Measurements from ENCODE around the gene SOAT1.

The SOAT1 gene

GRCh38 chr1:179302070-179302469 is 8.5 kb downstream of the SOAT1 start:
- H3K4me3 ChIP-seq (ENCODE audit: insufficient read depth, low read depth, low read length): no peak overlapping the region
- H3K36me3 ChIP-seq (ENCODE audit: control insufficient read depth, insufficient read depth, low read length): no peaks in the 10 kb centered on the region
- WGBS, 2 experiments: 80 to 85% methylated on average over 3 of the region's 3 CpGs
- no peak overlapping the region for H3K27ac ChIP-seq (ENCODE audit: insufficient read depth, low read depth, low read length, poor library complexity, severe bottlenecking)
- H3K4me1 ChIP-seq (ENCODE audit: control insufficient read depth, insufficient read depth, low read length): no peaks in the 10 kb centered on the region
- no peaks in the 10 kb centered on the region for H3K9me3 ChIP-seq (ENCODE audit: control insufficient read depth, low read length)
- no peaks in the 10 kb centered on the region for H3K27me3 ChIP-seq (ENCODE audit: control insufficient read depth, insufficient read depth, low read length, poor library complexity, severe bottlenecking)

GRCh38 chr1:179303200-179303785 is 9.7 kb downstream of the SOAT1 start:
- 90 to 98% methylated on average over 3 of the region's 3 CpGs for WGBS, 2 experiments
- no peaks in the 10 kb centered on the region for H3K36me3 ChIP-seq (ENCODE audit: control insufficient read depth, insufficient read depth, low read length)

GRCh38 chr1:179305450-179305849 is 11.9 kb downstream of the SOAT1 start:
- Histone ChIP-seq H3K9me3 (ENCODE audit: control insufficient read depth, low read length) (no peaks in the 10 kb centered on the region), H3K27ac (ENCODE audit: insufficient read depth, low read depth, low read length, poor library complexity, severe bottlenecking) (no peak overlapping the region), H3K27me3 (ENCODE audit: control insufficient read depth, insufficient read depth, low read length, poor library complexity, severe bottlenecking) (no peaks in the 10 kb centered on the region), H3K4me1 (ENCODE audit: control insufficient read depth, insufficient read depth, low read length) (no peaks in the 10 kb centered on the region), H3K36me3 (ENCODE audit: control insufficient read depth, insufficient read depth, low read length) (no peaks in the 10 kb centered on the region), H3K4me3 (ENCODE audit: insufficient read depth, low read depth, low read length) (no peak overlapping the region)
- 88 to 93% methylated on average over 1 of the region's 1 CpG for WGBS, 2 experiments

More at GRCh38 chr1:179303200-179303785, 9.7 kb downstream of the SOAT1 start:
- no peak overlapping the region for H3K4me3 ChIP-seq (ENCODE audit: insufficient read depth, low read depth, low read length)
- H3K27me3 ChIP-seq (ENCODE audit: control insufficient read depth, insufficient read depth, low read length, poor library complexity, severe bottlenecking): no peaks in the 10 kb centered on the region
- H3K27ac ChIP-seq (ENCODE audit: insufficient read depth, low read depth, low read length, poor library complexity, severe bottlenecking): no peak overlapping the region
- no peaks in the 10 kb centered on the region for H3K4me1 ChIP-seq (ENCODE audit: control insufficient read depth, insufficient read depth, low read length)
- no peaks in the 10 kb centered on the region for H3K9me3 ChIP-seq (ENCODE audit: control insufficient read depth, low read length)

GRCh38 chr1:179310291-179310690 is 16.7 kb downstream of the SOAT1 start:
- 95 to 96% methylated on average over 2 of the region's 3 CpGs for WGBS, 2 experiments
- Histone ChIP-seq H3K27ac (ENCODE audit: insufficient read depth, low read depth, low read length, poor library complexity, severe bottlenecking) (no peak overlapping the region), H3K9me3 (ENCODE audit: control insufficient read depth, low read length) (no peaks in the 10 kb centered on the region), H3K4me1 (ENCODE audit: control insufficient read depth, insufficient read depth, low read length) (no peaks in the 10 kb centered on the region), H3K36me3 (ENCODE audit: control insufficient read depth, insufficient read depth, low read length) (no peaks in the 10 kb centered on the region), H3K27me3 (ENCODE audit: control insufficient read depth, insufficient read depth, low read length, poor library complexity, severe bottlenecking) (no peaks in the 10 kb centered on the region), H3K4me3 (ENCODE audit: insufficient read depth, low read depth, low read length) (no peak overlapping the region)

GRCh38 chr1:179310721-179311120 is 17.1 kb downstream of the SOAT1 start:
- H3K4me1 ChIP-seq (ENCODE audit: control insufficient read depth, insufficient read depth, low read length): no peaks in the 10 kb centered on the region
- 94 to 98% methylated on average over 3 of the region's 3 CpGs for WGBS, 2 experiments
- no peaks in the 10 kb centered on the region for H3K9me3 ChIP-seq (ENCODE audit: control insufficient read depth, low read length)
- H3K27ac ChIP-seq (ENCODE audit: insufficient read depth, low read depth, low read length, poor library complexity, severe bottlenecking): no peak overlapping the region
- H3K27me3 ChIP-seq (ENCODE audit: control insufficient read depth, insufficient read depth, low read length, poor library complexity, severe bottlenecking): no peaks in the 10 kb centered on the region
- H3K4me3 ChIP-seq (ENCODE audit: insufficient read depth, low read depth, low read length): no peak overlapping the region
- H3K36me3 ChIP-seq (ENCODE audit: control insufficient read depth, insufficient read depth, low read length): no peaks in the 10 kb centered on the region

GRCh38 chr1:179311149-179311700 is 17.6 kb downstream of the SOAT1 start:
- Histone ChIP-seq H3K27ac (ENCODE audit: insufficient read depth, low read depth, low read length, poor library complexity, severe bottlenecking) (no peak overlapping the region), H3K9me3 (ENCODE audit: control insufficient read depth, low read length) (no peaks in the 10 kb centered on the region), H3K4me3 (ENCODE audit: insufficient read depth, low read depth, low read length) (no peak overlapping the region), H3K27me3 (ENCODE audit: control insufficient read depth, insufficient read depth, low read length, poor library complexity, severe bottlenecking) (no peaks in the 10 kb centered on the region), H3K4me1 (ENCODE audit: control insufficient read depth, insufficient read depth, low read length) (no peaks in the 10 kb centered on the region), H3K36me3 (ENCODE audit: control insufficient read depth, insufficient read depth, low read length) (no peaks in the 10 kb centered on the region)
- WGBS, 2 experiments: 89 to 95% methylated on average over 4 of the region's 5 CpGs

- H3K36me3 ChIP-seq (ENCODE audit: control insufficient read depth, insufficient read depth, low read length): no peaks in the 10 kb centered on the region
- no peaks in the 10 kb centered on the region for H3K9me3 ChIP-seq (ENCODE audit: control insufficient read depth, low read length)
- H3K27ac ChIP-seq (ENCODE audit: insufficient read depth, low read depth, low read length, poor library complexity, severe bottlenecking): no peak overlapping the region
- H3K4me1 ChIP-seq (ENCODE audit: control insufficient read depth, insufficient read depth, low read length): no peaks in the 10 kb centered on the region
- H3K27me3 ChIP-seq (ENCODE audit: control insufficient read depth, insufficient read depth, low read length, poor library complexity, severe bottlenecking): no peaks in the 10 kb centered on the region
- H3K4me3 ChIP-seq (ENCODE audit: insufficient read depth, low read depth, low read length): no peak overlapping the region
- WGBS, 2 experiments: 96 to 100% methylated on average over 6 of the region's 6 CpGs
These were observed 19.4 kb downstream of the SOAT1 start for GRCh38 chr1:179313004-179313403.

GRCh38 chr1:179314928-179315327 is 21.3 kb downstream of the SOAT1 start:
- Histone ChIP-seq H3K36me3 (ENCODE audit: control insufficient read depth, insufficient read depth, low read length) (no peaks in the 10 kb centered on the region), H3K4me1 (ENCODE audit: control insufficient read depth, insufficient read depth, low read length) (no peaks in the 10 kb centered on the region), H3K4me3 (ENCODE audit: insufficient read depth, low read depth, low read length) (no peak overlapping the region), H3K27me3 (ENCODE audit: control insufficient read depth, insufficient read depth, low read length, poor library complexity, severe bottlenecking) (no peaks in the 10 kb centered on the region), H3K9me3 (ENCODE audit: control insufficient read depth, low read length) (no peaks in the 10 kb centered on the region), H3K27ac (ENCODE audit: insufficient read depth, low read depth, low read length, poor library complexity, severe bottlenecking) (no peak overlapping the region)
- WGBS, 2 experiments: 93 to 97% methylated on average over 3 of the region's 3 CpGs

GRCh38 chr1:179318491-179318890 is 24.9 kb downstream of the SOAT1 start:
- H3K27ac ChIP-seq (ENCODE audit: insufficient read depth, low read depth, low read length, poor library complexity, severe bottlenecking): no peak overlapping the region
- no peaks in the 10 kb centered on the region for H3K36me3 ChIP-seq (ENCODE audit: control insufficient read depth, insufficient read depth, low read length)
- WGBS, 2 experiments: 86 to 88% methylated on average over 3 to 4 of the region's 5 CpGs
- H3K9me3 ChIP-seq (ENCODE audit: control insufficient read depth, low read length): no peaks in the 10 kb centered on the region
- H3K27me3 ChIP-seq (ENCODE audit: control insufficient read depth, insufficient read depth, low read length, poor library complexity, severe bottlenecking): no peaks in the 10 kb centered on the region
- no peak overlapping the region for H3K4me3 ChIP-seq (ENCODE audit: insufficient read depth, low read depth, low read length)
- H3K4me1 ChIP-seq (ENCODE audit: control insufficient read depth, insufficient read depth, low read length): no peaks in the 10 kb centered on the region

GRCh38 chr1:179321533-179322216 is 28.1 kb downstream of the SOAT1 start:
- WGBS, 2 experiments: 90 to 91% methylated on average over 4 to 5 of the region's 5 CpGs
- Histone ChIP-seq H3K27ac (ENCODE audit: insufficient read depth, low read depth, low read length, poor library complexity, severe bottlenecking) (no peak overlapping the region), H3K27me3 (ENCODE audit: control insufficient read depth, insufficient read depth, low read length, poor library complexity, severe bottlenecking) (no peaks in the 10 kb centered on the region), H3K4me1 (ENCODE audit: control insufficient read depth, insufficient read depth, low read length) (no peaks in the 10 kb centered on the region), H3K36me3 (ENCODE audit: control insufficient read depth, insufficient read depth, low read length) (no peaks in the 10 kb centered on the region), H3K9me3 (ENCODE audit: control insufficient read depth, low read length) (no peaks in the 10 kb centered on the region), H3K4me3 (ENCODE audit: insufficient read depth, low read depth, low read length) (no peak overlapping the region)
